Uterus (tissue), 4 donors: ENCODE results near the gene MYH10. TPM values are rescaled to one million over a fixed set of nuclear protein-coding genes. Genes with fewer than 3 reads are reported as not detected.

ENCODE experiments used
- DNase-seq, 2 donors: peaks; one replicate each; pipeline ENCODE4 v3.0.0-alpha.2; 2019 to 2020
- H3K27ac ChIP-seq, 2 donors: fragments of 200-600 bp; sonication (generic); 1 replicate in 1 of 2; 2 replicates in 1 of 2; pipeline ENCODE4 v1.5.1; 2016 to 2018
- H3K27me3 ChIP-seq, 2 donors: fragments of 200-600 bp; sonication (generic); one replicate each; pipeline ENCODE4 v1.5.1; 2018 to 2019; ENCODE audit warnings: control low read depth in 1 of 2
- H3K36me3 ChIP-seq, 2 donors: fragments of 200-600 bp; sonication (generic); one replicate each; pipeline ENCODE4 v1.5.1; 2019; ENCODE audit warnings: control low read depth in 1 of 2
- H3K4me1 ChIP-seq, 2 donors: fragments of 200-600 bp; sonication (generic); one replicate each; pipeline ENCODE4 v1.5.1; 2018 to 2019; ENCODE audit warnings: control low read depth in 1 of 2
- H3K4me3 ChIP-seq, 2 donors: fragments of 200-600 bp; sonication (generic); 1 replicate in 1 of 2; 2 replicates in 1 of 2; pipeline ENCODE4 v1.5.1; 2018 to 2019; ENCODE audit warnings: mild to moderate bottlenecking in 1 of 2
- H3K9me3 ChIP-seq, 2 donors: fragments of 200-600 bp; sonication (generic); one replicate each; pipeline ENCODE4 v1.5.1; 2019; ENCODE audit warnings: control low read depth in 1 of 2
- POLR2A ChIP-seq, 2 donors: fragments of 450-650 bp; IDR thresholded peaks; one replicate each; pipeline ENCODE4 v1.6.1; 2016; ENCODE audit warnings: antibody characterized with exemption in 2 of 2, mild to moderate bottlenecking in 1 of 2, moderate library complexity in 1 of 2
- intact Hi-C: fragments of 100-400 bp; cut with DNase I; formaldehyde crosslinking; loops from one replicate; pipeline ENCODE4 v1.15.1; 2023; ENCODE audit warnings: low total_unique reads
- small RNA-seq: library from RNA; depleted of rRNA; stranded (forward); fragments of <200 nt; gene quantifications from one replicate; pipeline ENCODE3, GENCODE V24; 2016
- total RNA-seq, 4 donors: library from RNA; depleted of rRNA in 3 of 4; stranded (reverse); fragments of >200 nt in 3 of 4; gene quantifications; one replicate each; pipeline versions ENCODE4 v1.1.0 to v1.2.4, GENCODE V29; 2014 to 2023
- TF ChIP-seq, protein P1 (sequence below), 4 experiments: fragments of 200-600 bp in 2 of 4; fragments of 450-650 bp in 2 of 4; sonication (generic) in 2 of 4; IDR thresholded peaks; one replicate each; pipeline ENCODE4 v1.5.1; 2016 to 2019; ENCODE audit warnings: antibody characterized with exemption in 4 of 4, mild to moderate bottlenecking in 2 of 4, moderate library complexity in 1 of 4
- donor health status: DM: yes; HTN: yes; CAD: no.

Gene MYH10
- total RNA-seq, 4 donors from 2014 or later: 39.1 to 229 (median 65.0) TPM

DNA sequence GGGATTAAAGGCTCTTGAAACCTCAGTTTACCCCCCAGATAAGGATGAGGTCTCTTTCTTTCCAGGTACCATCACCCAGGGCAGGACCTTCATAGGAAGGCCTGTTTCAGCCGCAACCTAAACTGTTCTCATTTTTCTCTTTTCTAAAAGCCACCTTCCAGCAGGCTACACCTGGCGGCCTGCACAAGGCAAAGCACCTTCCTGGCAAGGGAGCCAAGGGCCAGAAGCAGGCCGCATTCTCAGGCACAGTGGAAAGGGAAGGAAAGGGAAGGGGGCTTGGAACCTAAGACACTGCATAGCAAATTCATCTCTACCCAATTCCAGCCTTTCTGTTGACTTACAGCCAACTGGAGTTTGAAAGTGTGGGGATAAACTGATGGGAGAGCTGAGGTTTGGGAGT lies 203.7 kb downstream of the MYH10 start:
- Histone ChIP-seq H3K9me3 (no peaks in the 10 kb centered on the region), H3K27ac (no peak overlapping the region), H3K27me3 (no peaks in the 10 kb centered on the region), H3K36me3 (no peaks in the 10 kb centered on the region), H3K4me1 (peaks cover 0 to 3% of the 10 kb centered on the region in 2 donors), H3K4me3 (no peak overlapping the region)
- DNase-seq: no peak
- intact Hi-C loops: no loop called here
- TF ChIP-seq, protein P1, sequence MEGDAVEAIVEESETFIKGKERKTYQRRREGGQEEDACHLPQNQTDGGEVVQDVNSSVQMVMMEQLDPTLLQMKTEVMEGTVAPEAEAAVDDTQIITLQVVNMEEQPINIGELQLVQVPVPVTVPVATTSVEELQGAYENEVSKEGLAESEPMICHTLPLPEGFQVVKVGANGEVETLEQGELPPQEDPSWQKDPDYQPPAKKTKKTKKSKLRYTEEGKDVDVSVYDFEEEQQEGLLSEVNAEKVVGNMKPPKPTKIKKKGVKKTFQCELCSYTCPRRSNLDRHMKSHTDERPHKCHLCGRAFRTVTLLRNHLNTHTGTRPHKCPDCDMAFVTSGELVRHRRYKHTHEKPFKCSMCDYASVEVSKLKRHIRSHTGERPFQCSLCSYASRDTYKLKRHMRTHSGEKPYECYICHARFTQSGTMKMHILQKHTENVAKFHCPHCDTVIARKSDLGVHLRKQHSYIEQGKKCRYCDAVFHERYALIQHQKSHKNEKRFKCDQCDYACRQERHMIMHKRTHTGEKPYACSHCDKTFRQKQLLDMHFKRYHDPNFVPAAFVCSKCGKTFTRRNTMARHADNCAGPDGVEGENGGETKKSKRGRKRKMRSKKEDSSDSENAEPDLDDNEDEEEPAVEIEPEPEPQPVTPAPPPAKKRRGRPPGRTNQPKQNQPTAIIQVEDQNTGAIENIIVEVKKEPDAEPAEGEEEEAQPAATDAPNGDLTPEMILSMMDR (IDR thresholded peaks at IDR 0.05): no peak
- no peak for TF ChIP-seq POLR2A (IDR thresholded peaks at IDR 0.05)

DNA sequence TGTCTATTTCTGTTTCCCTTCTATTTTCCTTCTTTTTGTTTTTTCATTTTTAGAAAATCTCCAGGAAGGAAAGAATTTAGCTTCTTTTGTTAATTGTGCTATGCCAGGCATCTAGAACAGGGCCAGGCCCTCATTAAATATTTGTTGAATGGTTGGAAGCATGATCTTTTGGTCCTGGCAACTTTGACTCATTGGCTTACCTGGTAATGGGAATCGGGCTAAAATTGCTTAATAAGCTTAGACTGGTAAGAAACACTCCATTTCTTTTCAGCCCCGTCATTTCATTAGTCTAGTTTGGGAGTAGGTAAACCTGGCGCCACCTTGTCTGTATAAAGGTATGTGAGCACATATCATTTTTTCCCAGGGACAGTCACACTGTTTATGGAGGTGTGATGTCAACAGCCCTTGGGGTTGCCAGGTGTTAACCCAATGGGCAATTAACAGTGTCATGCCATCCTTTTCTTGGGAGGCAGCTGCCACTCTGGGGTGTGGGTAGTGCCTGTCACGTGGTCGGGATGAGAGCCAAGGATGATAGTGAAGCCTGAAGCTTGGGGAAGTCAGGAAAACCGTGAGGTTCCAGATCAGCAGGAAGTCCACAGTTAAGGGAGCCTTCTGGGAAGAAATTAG lies 204.3 kb downstream of the MYH10 start:
- intact Hi-C loops: no loop called here

More for the DNA sequence above, 204.3 kb downstream of the MYH10 start:
- no peak for DNase-seq
- Histone ChIP-seq H3K27ac (no peak overlapping the region), H3K27me3 (no peaks in the 10 kb centered on the region), H3K4me3 (no peak overlapping the region), H3K36me3 (no peaks in the 10 kb centered on the region), H3K9me3 (no peaks in the 10 kb centered on the region), H3K4me1 (peaks cover 0 to under 1% of the 10 kb centered on the region in 2 donors)
- TF ChIP-seq, protein P1 (IDR thresholded peaks at IDR 0.05): no peak

Small RNAs within 50 kb of the gene (small RNA-seq; reads per million reads assigned to genes)
- gene RNU7-43P: not detected

Other genes starting within 250 kb of the MYH10 start
- gene RPL26, start 247.5 kb downstream of the MYH10 start, total RNA-seq: over 10,000 TPM in 1 of 4 donors, 1,000 to 10,000 TPM in 3; 2,192 to 15,169 (median 5,752) TPM
- not detected for gene RNF222, start 232.9 kb downstream of the MYH10 start, total RNA-seq
- gene NDEL1, start 194.8 kb downstream of the MYH10 start, total RNA-seq: 100 to 1,000 TPM in 1 of 4 donors, 10 to 100 TPM in 3; 19.5 to 114 (median 63.8) TPM
- gene CCDC42, start 114.1 kb upstream of the MYH10 start, total RNA-seq: not detected
- gene SPDYE4, start 127.8 kb upstream of the MYH10 start, total RNA-seq: not detected
- gene MFSD6L, start 168.6 kb upstream of the MYH10 start, total RNA-seq: 1 to 10 TPM in 1 of 4 donors, not detected in 3; 2.4 TPM
- 10 to 100 TPM in 1 of 4 donors, 1 to 10 TPM in 1, under 1 TPM in 1, not detected in 1; 0.34 to 24.6 (median 1.1) TPM for gene PIK3R6, start 236.9 kb upstream of the MYH10 start, total RNA-seq